Calu3 (cell line): ENCODE measurements around the gene KCNH2. TPM values are rescaled to one million over a fixed set of nuclear protein-coding genes. Genes with fewer than 3 reads are reported as not detected.

Source experiments
- BruUV-seq: library from RNA; stranded (reverse); fragments of 400-500 nt; replicated peaks from 2 replicates; lab custom pipeline; 2021; lab: Mats Ljungman, UMichigan
- CTCF ChIA-PET: fragments of 300-600 bp; sonication (Branson Sonifier 250); formaldehyde crosslinking; loops from one replicate; lab custom pipeline; 2022; ENCODE audit warnings: antibody characterized with exemption; lab: Charles Lee
- DNase-seq: peaks from one replicate; pipeline ENCODE4 v3.0.0; 2022
- H3K27ac Mint-ChIP-seq: one replicate; pipeline ENCODE4 v1.8.0; 2022; ENCODE audit warnings: mixed read lengths; ENCODE audit not compliant: unreplicated experiment
- H3K27me3 Mint-ChIP-seq: one replicate; pipeline ENCODE4 v1.8.0; 2022; ENCODE audit warnings: mixed read lengths; ENCODE audit not compliant: unreplicated experiment
- H3K36me3 Mint-ChIP-seq: one replicate; pipeline ENCODE4 v1.8.0; 2022; ENCODE audit warnings: mild to moderate bottlenecking, moderate library complexity, mixed read lengths; ENCODE audit not compliant: insufficient read depth, unreplicated experiment
- H3K4me1 Mint-ChIP-seq: one replicate; pipeline ENCODE4 v1.8.0; 2022; ENCODE audit warnings: mild to moderate bottlenecking, low read depth, mixed read lengths; ENCODE audit not compliant: unreplicated experiment
- H3K4me3 Mint-ChIP-seq: one replicate; pipeline ENCODE4 v1.8.0; 2022; ENCODE audit warnings: mild to moderate bottlenecking, low read depth, moderate library complexity, mixed read lengths; ENCODE audit not compliant: unreplicated experiment
- H3K9me3 Mint-ChIP-seq: one replicate; pipeline ENCODE4 v1.8.0; 2022; ENCODE audit warnings: low read depth, mixed read lengths; ENCODE audit not compliant: unreplicated experiment
- intact Hi-C: fragments of 100-400 bp; cut with micrococcal nuclease; formaldehyde crosslinking; loops from one replicate; pipeline ENCODE4 v1.10.0; 2022; ENCODE audit not compliant: unreplicated experiment
- total RNA-seq: library from RNA; stranded (reverse); gene quantifications from 2 replicates; pipeline ENCODE4 v1.2.3, GENCODE V29; 2022
- TF ChIP-seq, protein P1 (sequence below): fragments of 200-600 bp; IDR thresholded peaks from one replicate; pipeline ENCODE4 v1.8.0; 2022; ENCODE audit warnings: antibody characterized with exemption; ENCODE audit not compliant: unreplicated experiment

The KCNH2 gene
- total RNA-seq, 1 experiment from 2014 or later, result 0.45 TPM

GRCh38 chr7:151010307-151011096, 32.4 kb upstream of the KCNH2 start:
- BruUV-seq, result no TSS peak
- no peak overlapping the region for H3K4me3 Mint-ChIP-seq

GRCh38 chr7:151010037-151010306, 31.9 kb upstream of the KCNH2 start:
- Mint-ChIP-seq H3K27me3 (peaks cover 13% of the 10 kb centered on the region), H3K27ac (no peak overlapping the region), H3K36me3 (no peaks in the 10 kb centered on the region), H3K4me1 (peaks cover 10% of the 10 kb centered on the region), H3K9me3 (no peaks in the 10 kb centered on the region), H3K4me3 (no peak overlapping the region)
- BruUV-seq, result no TSS peak
- CTCF ChIA-PET, result interaction anchor here (0.6 to 0.7 kb wide), 2 partner anchors 36 to 1880 kb away, joined by 3 to 5 read pairs; no protein-coding TSS in a partner anchor
- TF ChIP-seq, protein P1, sequence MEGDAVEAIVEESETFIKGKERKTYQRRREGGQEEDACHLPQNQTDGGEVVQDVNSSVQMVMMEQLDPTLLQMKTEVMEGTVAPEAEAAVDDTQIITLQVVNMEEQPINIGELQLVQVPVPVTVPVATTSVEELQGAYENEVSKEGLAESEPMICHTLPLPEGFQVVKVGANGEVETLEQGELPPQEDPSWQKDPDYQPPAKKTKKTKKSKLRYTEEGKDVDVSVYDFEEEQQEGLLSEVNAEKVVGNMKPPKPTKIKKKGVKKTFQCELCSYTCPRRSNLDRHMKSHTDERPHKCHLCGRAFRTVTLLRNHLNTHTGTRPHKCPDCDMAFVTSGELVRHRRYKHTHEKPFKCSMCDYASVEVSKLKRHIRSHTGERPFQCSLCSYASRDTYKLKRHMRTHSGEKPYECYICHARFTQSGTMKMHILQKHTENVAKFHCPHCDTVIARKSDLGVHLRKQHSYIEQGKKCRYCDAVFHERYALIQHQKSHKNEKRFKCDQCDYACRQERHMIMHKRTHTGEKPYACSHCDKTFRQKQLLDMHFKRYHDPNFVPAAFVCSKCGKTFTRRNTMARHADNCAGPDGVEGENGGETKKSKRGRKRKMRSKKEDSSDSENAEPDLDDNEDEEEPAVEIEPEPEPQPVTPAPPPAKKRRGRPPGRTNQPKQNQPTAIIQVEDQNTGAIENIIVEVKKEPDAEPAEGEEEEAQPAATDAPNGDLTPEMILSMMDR, result no peak
- no peak for DNase-seq
- intact Hi-C loops, result no loop called here

More at GRCh38 chr7:151010307-151011096, 32.4 kb upstream of the KCNH2 start:
- DNase-seq, result no peak
- intact Hi-C loops, result no loop called here
- TF ChIP-seq, protein P1, result no peak
- no peaks in the 10 kb centered on the region for H3K9me3 Mint-ChIP-seq
- H3K4me1 Mint-ChIP-seq, result peaks cover 10% of the 10 kb centered on the region
- peaks cover 13% of the 10 kb centered on the region for H3K27me3 Mint-ChIP-seq
- no peak overlapping the region for H3K27ac Mint-ChIP-seq
- CTCF ChIA-PET, result interaction anchor here (0.5 to 0.8 kb wide), 2 partner anchors 17 to 42 kb away, joined by 3 read pairs; no protein-coding TSS in a partner anchor
- H3K36me3 Mint-ChIP-seq, result no peaks in the 10 kb centered on the region

DNA sequence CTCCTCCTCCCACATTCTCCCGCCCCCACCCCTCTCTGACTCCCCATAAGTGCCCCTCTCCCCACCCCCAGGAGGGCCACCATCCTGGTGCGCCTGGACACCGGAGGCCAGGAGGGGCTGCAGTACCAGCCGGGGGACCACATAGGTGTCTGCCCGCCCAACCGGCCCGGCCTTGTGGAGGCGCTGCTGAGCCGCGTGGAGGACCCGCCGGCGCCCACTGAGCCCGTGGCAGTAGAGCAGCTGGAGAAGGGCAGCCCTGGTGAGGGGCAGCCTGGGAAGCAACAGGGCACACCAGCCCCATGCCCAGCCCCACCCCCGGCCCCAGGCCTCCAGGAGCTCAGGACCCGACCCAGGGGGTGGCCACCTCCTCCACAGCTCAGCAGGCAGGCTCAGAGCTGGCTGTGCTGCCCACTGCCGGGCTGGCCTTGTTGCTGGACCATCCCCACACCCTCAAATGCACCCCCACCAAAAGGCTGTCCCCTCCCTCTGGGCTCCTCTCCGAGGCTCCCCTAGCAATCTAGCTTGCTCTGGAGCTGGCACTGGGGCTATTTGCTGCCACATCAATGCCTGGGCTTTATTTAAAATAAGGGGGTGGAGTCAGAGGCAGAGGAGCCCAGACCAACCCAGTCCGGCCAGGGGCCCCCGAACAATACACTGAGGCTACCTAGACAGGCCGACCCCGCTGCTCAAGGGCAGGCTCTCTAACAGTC, 31.4 kb upstream of the KCNH2 start:
- DNase-seq, result no peak
- TF ChIP-seq, protein P1, result no peak
- Mint-ChIP-seq H3K4me1 (peaks cover 10% of the 10 kb centered on the region), H3K4me3 (no peak overlapping the region), H3K9me3 (no peaks in the 10 kb centered on the region), H3K27ac (no peak overlapping the region), H3K36me3 (no peaks in the 10 kb centered on the region), H3K27me3 (peaks cover 13% of the 10 kb centered on the region)
- no TSS peak for BruUV-seq
- intact Hi-C loops, result loop anchor here (10.0 kb wide), 1 partner anchor 235 kb away; no protein-coding TSS in a partner anchor
- CTCF ChIA-PET, result interaction anchor here (0.6 to 0.8 kb wide), 3 partner anchors 10 to 1879 kb away, joined by 3 to 7 read pairs (median 5); no protein-coding TSS in a partner anchor

DNA sequence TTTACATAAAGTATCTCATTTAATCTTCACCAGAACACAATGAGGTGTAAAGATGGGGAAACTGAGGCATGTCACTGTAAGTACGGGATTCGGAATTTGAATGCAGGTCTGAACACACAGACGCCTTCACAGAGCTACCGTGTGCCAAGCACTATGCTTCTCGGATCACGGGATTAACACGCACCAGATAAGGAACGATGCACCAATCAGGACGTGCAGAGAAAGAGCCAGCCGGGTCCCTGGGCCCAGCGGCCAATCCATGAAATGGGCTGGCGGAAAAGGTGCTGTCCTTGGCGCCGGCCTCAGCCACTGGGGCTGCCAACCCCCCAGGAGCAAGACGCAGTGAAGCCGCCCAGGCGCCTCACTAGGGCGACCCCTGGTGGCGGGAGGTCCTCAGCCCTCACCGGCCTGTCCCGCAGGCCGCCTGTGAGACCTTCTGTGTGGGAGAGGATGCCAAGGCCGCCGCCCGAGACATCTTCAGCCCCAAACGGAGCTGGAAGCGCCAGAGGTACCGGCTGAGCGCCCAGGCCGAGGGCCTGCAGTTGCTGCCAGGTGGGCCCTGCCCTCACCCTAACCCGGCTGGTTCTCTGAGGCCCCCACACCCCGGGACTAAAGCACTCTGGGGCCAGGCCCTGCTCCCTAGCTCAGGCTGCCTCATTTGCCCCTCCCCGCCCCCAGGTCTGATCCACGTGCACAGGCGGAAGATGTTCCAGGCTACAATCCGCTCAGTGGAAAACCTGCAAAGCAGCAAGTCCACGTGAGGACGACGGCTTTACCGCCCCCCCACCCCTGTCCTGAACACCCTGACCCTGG, 30.6 kb upstream of the KCNH2 start:
- H3K4me1 Mint-ChIP-seq, result peaks cover 13% of the 10 kb centered on the region
- H3K36me3 Mint-ChIP-seq, result no peaks in the 10 kb centered on the region
- H3K27ac Mint-ChIP-seq, result no peak overlapping the region
- BruUV-seq, result no TSS peak
- intact Hi-C loops, result loop anchor here (10.0 kb wide), 1 partner anchor 234 kb away; no protein-coding TSS in a partner anchor
- CTCF ChIA-PET, result interaction anchor here (0.8 to 1.6 kb wide), 2 partner anchors 11 to 19 kb away, joined by 4 to 7 read pairs; partner anchors contain the start of gene ABCB8
- H3K27me3 Mint-ChIP-seq, result peaks cover 13% of the 10 kb centered on the region
- no peaks in the 10 kb centered on the region for H3K9me3 Mint-ChIP-seq
- peak; percentile 72 for DNase-seq
- peak overlapping the region; percentile 30 for H3K4me3 Mint-ChIP-seq
- TF ChIP-seq, protein P1, result peak; percentile 37
